Activated CD8-positive, alpha-beta memory T cell treated with anti-CD3 and anti-CD28 coated beads, Interleukin-2, amount 50 U/mL, for 24 hours (primary cell): ENCODE measurements around the gene LAGE3.

Experiments
- DNase-seq: peaks from one replicate; pipeline ENCODE4 v3.0.0-alpha.2; 2020; ENCODE audit errors: extremely low read depth

Gene LAGE3

GRCh38 chrX:154435171-154435733 is 43.8 kb downstream of the LAGE3 start:
- DNase-seq, result no peak

- no peak for DNase-seq
These were observed 44.5 kb downstream of the LAGE3 start for GRCh38 chrX:154434394-154435168.

GRCh38 chrX:154433605-154434004 is 45.5 kb downstream of the LAGE3 start:
- DNase-seq, result no peak

- DNase-seq, result no peak
These were observed 46.9 kb downstream of the LAGE3 start for GRCh38 chrX:154432210-154432609.

GRCh38 chrX:154431341-154431740 is 47.7 kb downstream of the LAGE3 start:
- no peak for DNase-seq

DNA sequence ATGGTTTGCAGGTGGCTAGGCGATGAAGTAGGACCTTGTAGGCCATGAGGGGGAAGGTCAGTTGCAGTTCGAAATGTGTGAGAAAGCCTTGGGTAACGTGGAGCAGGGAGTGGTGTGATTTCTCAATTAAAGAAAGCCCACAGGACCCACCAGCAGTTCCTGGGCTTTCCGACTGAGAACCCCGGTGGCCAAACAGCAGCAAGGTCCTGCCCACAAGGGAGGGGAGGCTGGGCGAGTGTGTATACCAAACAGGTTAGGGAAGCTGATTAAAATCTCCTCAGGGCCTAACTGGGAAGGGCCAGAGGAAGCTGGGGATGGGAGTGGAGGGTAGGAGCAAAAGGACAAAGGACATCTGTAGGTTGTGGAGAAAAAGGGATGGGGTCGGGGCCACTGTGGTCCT is 48.2 kb downstream of the LAGE3 start:
- no peak for DNase-seq

- no peak for DNase-seq
These were observed 48.6 kb downstream of the LAGE3 start for GRCh38 chrX:154430479-154430878.

DNA sequence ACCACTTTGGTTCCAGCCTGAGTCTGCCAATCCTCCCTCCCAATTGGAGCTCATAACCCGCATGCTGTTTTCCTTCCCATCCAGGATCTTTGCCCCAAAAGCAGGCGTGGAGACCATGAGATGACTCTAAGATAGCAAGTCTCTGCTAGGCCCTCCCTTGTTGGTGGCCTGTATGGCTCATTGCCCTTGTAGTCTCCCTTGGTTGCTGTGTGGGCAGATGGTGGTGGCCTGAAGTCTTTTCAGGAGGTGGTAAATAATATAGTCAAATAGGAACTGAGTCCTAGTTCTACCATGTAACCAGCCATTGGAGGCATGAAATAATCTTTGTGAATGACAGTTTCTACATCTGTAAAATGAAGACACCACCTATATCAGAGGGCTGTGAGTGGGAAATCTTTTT is 49.4 kb downstream of the LAGE3 start:
- no peak for DNase-seq

GRCh38 chrX:154428176-154429171 is 50.6 kb downstream of the LAGE3 start, which contains the start of gene ATP6AP1:
Gene ATP6AP1 (plus strand): TSS chrX:154428677. CDS start chrX:154428693, 16 bp downstream.
- DNase-seq, result peak; percentile 49
